Coronary artery (tissue), 2 donors: ENCODE data around the gene HOMER1.

Experiments used
- DNase-seq: peaks from one replicate; pipeline ENCODE4 v3.0.0-alpha.2; 2017; ENCODE audit warnings: low spot score
- H3K27ac ChIP-seq, 2 donors: fragments of 200-600 bp; sonication (generic); one replicate each; pipeline ENCODE4 v1.5.1; 2016 to 2019
- H3K4me3 ChIP-seq: fragments of 200-600 bp; sonication (generic); 2 replicates; pipeline ENCODE4 v1.5.1; 2016; ENCODE audit warnings: mild to moderate bottlenecking, moderate library complexity
- CTCF ChIP-seq: fragments of 200-600 bp; sonication (generic); IDR thresholded peaks from one replicate; pipeline ENCODE4 v1.5.1; 2019; ENCODE audit warnings: antibody characterized with exemption

Gene HOMER1

DNA sequence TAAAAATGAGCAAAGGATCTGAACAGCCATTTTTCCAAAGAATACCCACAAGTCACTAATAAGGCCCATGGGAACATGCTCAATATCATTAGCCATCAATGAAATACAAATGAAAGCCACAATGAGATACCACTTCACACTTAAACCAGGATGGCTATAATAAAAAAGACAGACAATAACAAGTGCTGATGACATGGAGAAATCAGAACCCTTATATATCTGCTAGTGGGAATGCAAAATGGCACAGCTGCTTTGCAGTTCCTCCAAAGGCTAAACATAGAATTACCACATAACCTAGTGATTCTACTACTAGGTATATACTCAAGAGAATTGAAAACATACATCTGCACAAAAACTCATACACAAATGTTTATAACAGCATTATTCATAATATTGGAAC, 83.7 kb downstream of the HOMER1 start:
- H3K27ac ChIP-seq = no peak overlapping the region
- DNase-seq = no peak
- no peak for TF ChIP-seq CTCF
- no peak overlapping the region for H3K4me3 ChIP-seq

- no peak for DNase-seq
- TF ChIP-seq CTCF = no peak
- Histone ChIP-seq H3K27ac (no peak overlapping the region), H3K4me3 (no peak overlapping the region)
Measured at GRCh38 chr5:79423296-79423695, 90.6 kb downstream of the HOMER1 start.

DNA sequence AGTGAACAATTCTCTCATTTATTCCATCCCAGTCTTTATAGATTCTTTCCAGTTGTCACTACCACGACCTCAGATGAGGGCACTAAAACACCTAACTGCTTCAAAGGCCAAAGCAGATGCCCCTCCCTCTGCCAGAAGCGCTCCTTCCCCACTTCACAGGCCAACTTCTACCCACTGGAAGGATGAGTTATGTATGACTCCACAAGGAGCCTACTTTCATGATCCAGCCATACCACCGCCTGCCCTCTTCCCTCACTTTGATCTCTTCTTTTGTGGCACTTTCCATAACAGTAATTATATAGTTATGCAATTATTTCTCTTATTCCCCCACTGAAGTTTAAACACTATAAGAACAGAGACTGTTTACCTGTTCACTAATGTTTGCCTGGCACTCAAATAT, 93.7 kb downstream of the HOMER1 start:
- H3K27ac ChIP-seq = no peak overlapping the region
- no peak for TF ChIP-seq CTCF
- H3K4me3 ChIP-seq = no peak overlapping the region
- DNase-seq = no peak

GRCh38 chr5:79418276-79418675, 95.7 kb downstream of the HOMER1 start:
- no peak overlapping the region for H3K27ac ChIP-seq
- no peak for TF ChIP-seq CTCF
- DNase-seq = no peak
- no peak overlapping the region for H3K4me3 ChIP-seq

DNA sequence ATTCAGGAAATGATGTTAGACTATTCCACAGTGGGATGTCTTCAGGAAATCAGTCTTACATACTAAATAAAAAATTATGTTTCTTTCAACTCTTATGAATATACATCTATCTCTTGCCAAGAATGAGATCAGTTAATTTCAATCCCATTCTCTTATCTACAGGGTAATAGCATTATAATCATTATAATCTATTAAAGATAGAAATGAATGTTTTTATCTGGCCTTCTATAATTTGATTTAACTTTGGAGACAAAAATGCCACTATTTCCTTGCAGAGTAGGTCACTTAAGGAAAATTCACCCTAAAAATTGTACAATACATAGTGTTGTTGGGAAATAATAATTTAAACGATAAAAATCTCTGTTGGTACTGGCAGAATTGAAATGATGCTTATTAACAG, 96.4 kb downstream of the HOMER1 start:
- H3K27ac ChIP-seq = no peak overlapping the region
- no peak for DNase-seq
- no peak overlapping the region for H3K4me3 ChIP-seq
- TF ChIP-seq CTCF = no peak

GRCh38 chr5:79416499-79416898, 97.4 kb downstream of the HOMER1 start:
- Histone ChIP-seq H3K27ac (no peak overlapping the region), H3K4me3 (no peak overlapping the region)
- DNase-seq = no peak
- TF ChIP-seq CTCF = no peak

GRCh38 chr5:79413112-79413511, 100.8 kb downstream of the HOMER1 start:
- DNase-seq = no peak
- no peak overlapping the region for H3K4me3 ChIP-seq
- no peak overlapping the region for H3K27ac ChIP-seq
- no peak for TF ChIP-seq CTCF
